ENCODE results near the gene FBXL14. TPM values are rescaled to one million over a fixed set of nuclear protein-coding genes. Genes with fewer than 3 reads are reported as not detected.

FBXL14 gene
- total RNA-seq, 1 donor from 2014 or later = 37.7 TPM

DNA sequence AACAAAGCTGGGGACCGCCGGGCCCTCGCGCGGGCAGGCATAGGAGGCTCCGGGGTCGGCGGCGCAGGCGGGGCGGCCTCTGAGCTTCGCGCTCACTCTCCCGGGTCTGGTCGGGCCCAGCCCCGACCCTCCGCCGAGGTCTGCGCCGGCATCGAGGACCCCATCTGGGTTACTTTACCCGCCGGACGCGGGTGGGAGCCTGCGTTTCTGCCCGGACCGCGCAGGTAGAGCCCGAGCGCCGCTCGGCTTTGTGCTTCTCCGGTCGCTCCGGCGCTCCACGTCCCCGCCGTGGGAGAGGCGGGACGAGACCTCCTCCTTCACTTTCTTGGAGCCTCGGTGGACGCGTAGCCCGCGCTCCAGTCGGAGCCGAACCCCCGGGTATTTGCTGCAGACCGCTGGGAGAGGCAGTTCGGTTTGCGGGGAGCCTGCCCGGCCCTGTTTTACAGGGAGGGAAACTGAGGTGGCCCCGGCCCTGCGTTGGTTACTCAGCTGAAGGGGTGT is 63.2 kb downstream of the FBXL14 start:
- Mint-ChIP-seq H3K27me3 (peaks cover 67% of the 10 kb centered on the region), H3K4me3 (ENCODE audit: low read depth) (peak overlapping the region; percentile 72), H3K4me1 (ENCODE audit: low read depth) (peaks cover 16% of the 10 kb centered on the region), H3K27ac (peak overlapping the region; percentile 4), H3K36me3 (ENCODE audit: insufficient read depth) (no peaks in the 10 kb centered on the region), H3K9me3 (ENCODE audit: low read depth) (no peaks in the 10 kb centered on the region)
- DNase-seq (ENCODE audit: low spot score, unreplicated experiment) = peak; percentile 40
- TF ChIP-seq, protein P1, sequence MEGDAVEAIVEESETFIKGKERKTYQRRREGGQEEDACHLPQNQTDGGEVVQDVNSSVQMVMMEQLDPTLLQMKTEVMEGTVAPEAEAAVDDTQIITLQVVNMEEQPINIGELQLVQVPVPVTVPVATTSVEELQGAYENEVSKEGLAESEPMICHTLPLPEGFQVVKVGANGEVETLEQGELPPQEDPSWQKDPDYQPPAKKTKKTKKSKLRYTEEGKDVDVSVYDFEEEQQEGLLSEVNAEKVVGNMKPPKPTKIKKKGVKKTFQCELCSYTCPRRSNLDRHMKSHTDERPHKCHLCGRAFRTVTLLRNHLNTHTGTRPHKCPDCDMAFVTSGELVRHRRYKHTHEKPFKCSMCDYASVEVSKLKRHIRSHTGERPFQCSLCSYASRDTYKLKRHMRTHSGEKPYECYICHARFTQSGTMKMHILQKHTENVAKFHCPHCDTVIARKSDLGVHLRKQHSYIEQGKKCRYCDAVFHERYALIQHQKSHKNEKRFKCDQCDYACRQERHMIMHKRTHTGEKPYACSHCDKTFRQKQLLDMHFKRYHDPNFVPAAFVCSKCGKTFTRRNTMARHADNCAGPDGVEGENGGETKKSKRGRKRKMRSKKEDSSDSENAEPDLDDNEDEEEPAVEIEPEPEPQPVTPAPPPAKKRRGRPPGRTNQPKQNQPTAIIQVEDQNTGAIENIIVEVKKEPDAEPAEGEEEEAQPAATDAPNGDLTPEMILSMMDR (IDR thresholded peaks at IDR 0.05; ENCODE audit: unreplicated experiment) = no peak

DNA sequence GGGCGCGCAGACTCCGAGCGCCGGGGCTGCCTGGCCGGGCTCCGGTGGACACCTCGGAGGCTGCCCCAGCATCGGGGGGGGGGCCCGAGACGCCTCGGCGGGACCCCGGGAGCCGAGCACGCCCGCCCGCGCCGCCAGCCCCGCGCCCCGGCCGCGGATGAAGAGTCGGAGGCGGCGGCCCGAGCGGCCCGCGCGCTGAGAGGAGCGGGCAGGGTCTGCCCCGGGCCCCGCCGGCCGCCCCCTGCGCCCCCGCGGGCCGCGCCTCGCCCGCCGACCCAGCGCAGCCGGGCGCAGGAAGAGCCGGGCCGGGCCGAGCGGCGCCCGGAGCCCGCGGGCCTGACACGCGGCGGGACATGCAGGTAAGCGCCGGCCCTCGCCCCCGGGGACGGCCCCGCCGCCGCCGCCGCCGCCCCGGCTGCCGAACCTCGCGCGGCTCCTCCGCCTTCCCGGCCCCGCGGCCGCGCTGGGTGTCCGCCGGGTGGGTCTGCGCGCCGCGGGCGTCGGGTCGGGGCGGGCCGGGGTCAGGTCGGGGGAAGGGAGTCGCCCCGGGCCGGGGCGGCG is 63.7 kb downstream of the FBXL14 start:
- Mint-ChIP-seq H3K4me3 (ENCODE audit: low read depth) (no peak overlapping the region), H3K27ac (no peak overlapping the region), H3K4me1 (ENCODE audit: low read depth) (peaks cover 16% of the 10 kb centered on the region), H3K27me3 (peaks cover 68% of the 10 kb centered on the region), H3K36me3 (ENCODE audit: insufficient read depth) (no peaks in the 10 kb centered on the region), H3K9me3 (ENCODE audit: low read depth) (no peaks in the 10 kb centered on the region)
- TF ChIP-seq, protein P1 (IDR thresholded peaks at IDR 0.05; ENCODE audit: unreplicated experiment) = no peak
- DNase-seq (ENCODE audit: low spot score, unreplicated experiment) = no peak

DNA sequence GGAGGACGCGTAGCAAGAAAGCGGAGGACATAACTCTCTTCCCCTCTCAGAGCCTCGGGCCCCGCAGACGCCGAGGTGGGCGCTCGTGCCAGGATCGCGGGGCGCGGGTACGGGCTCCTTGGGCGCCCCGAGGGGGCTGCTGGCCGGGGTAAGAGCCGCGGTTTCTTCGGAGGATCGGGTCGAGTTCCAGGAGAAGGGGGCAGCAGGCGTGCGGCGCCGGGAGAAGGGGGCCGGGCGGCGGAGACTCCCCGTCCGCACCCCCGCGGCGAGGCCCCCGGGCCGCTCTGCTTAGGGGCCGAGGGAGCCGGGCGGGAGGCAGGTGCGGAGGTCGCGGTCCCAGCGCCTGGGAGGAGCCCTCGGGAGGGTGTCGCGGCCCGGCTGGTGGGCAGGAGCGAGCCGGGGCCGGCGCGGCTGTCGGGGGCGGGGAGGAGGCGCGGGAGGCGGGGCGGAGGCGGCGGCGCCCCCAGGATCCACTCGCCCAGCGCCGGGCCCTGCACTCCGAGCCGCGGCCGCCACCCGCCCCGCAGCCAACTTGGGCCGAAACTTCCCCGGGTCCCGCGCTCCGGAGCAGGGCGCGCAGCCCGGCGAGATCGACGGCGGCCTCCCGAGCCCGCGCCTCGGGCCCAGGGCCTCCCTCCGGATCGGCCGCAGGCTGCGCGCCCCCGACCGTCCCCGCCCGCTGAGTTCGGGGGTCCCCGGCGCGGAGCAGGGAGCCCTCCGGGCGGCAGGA is 64.4 kb downstream of the FBXL14 start:
- no peaks in the 10 kb centered on the region for H3K9me3 Mint-ChIP-seq (ENCODE audit: low read depth)
- peak overlapping the region; percentile 89 for H3K4me3 Mint-ChIP-seq (ENCODE audit: low read depth)
- peak overlapping the region; percentile 92 for H3K27ac Mint-ChIP-seq
- H3K27me3 Mint-ChIP-seq = peaks cover 71% of the 10 kb centered on the region
- DNase-seq (ENCODE audit: low spot score, unreplicated experiment) = peak; percentile 57
- TF ChIP-seq, protein P1 (IDR thresholded peaks at IDR 0.05; ENCODE audit: unreplicated experiment) = no peak
- H3K4me1 Mint-ChIP-seq (ENCODE audit: low read depth) = peaks cover 16% of the 10 kb centered on the region
- no peaks in the 10 kb centered on the region for H3K36me3 Mint-ChIP-seq (ENCODE audit: insufficient read depth)

DNA sequence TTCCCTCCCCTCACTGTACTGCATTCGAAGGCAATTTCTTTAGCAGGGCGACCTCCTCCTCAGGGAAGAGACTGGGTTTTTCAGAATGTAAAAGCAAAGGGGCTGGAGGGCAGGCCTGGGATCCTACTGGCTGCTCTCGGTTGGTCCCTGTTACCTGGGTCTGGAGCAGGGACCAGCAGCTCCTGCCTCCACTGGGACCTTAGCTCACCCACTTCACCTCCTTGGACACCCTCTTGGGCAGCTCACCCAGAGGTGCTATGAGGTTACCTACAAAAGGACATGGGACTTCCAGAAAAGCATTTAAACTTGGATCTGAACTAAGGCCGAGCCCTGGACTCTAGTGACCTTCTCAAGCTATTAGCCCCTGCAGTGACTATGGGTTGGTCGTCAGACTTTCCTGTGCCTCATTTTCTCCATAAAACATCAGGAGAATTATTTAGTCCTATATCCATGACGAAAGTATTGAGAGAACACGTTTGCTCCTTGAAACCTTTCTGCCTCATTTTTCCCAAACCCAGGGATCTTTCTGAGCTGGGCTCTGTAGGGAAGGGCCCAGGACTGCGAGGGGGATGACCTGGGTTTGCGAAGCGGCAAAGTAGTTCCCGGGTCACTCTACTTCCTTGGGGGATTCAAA is 65.0 kb downstream of the FBXL14 start:
- peak overlapping the region; percentile 89 for H3K4me3 Mint-ChIP-seq (ENCODE audit: low read depth)
- no peaks in the 10 kb centered on the region for H3K9me3 Mint-ChIP-seq (ENCODE audit: low read depth)
- no peaks in the 10 kb centered on the region for H3K36me3 Mint-ChIP-seq (ENCODE audit: insufficient read depth)
- H3K4me1 Mint-ChIP-seq (ENCODE audit: low read depth) = peaks cover 16% of the 10 kb centered on the region
- no peak for DNase-seq (ENCODE audit: low spot score, unreplicated experiment)
- H3K27me3 Mint-ChIP-seq = peaks cover 71% of the 10 kb centered on the region
- H3K27ac Mint-ChIP-seq = peak overlapping the region; percentile 92
- TF ChIP-seq, protein P1 (IDR thresholded peaks at IDR 0.05; ENCODE audit: unreplicated experiment) = no peak

DNA sequence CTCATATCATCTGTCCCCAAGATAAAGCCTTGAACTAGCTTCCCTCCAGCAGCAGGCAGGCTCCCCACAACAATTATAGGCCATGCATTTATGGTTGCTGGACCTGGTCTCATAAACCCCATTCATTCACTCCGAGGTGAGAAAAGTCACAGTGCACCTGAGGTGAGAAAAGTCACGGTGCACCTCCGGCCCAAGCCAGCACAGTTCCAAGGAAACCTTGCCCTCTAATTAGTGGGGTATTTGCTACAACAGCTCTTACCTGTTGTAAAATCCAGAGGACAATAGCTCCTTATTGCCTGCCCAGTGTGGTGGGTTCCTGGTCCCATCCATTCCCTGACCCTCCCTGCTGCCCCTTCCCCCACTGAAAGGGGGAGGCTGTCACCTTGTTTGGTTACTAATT is 65.6 kb downstream of the FBXL14 start:
- Mint-ChIP-seq H3K27me3 (peaks cover 73% of the 10 kb centered on the region), H3K36me3 (ENCODE audit: insufficient read depth) (no peaks in the 10 kb centered on the region), H3K27ac (no peak overlapping the region), H3K4me1 (ENCODE audit: low read depth) (peaks cover 16% of the 10 kb centered on the region), H3K4me3 (ENCODE audit: low read depth) (peak overlapping the region; percentile 89), H3K9me3 (ENCODE audit: low read depth) (no peaks in the 10 kb centered on the region)
- TF ChIP-seq, protein P1 (IDR thresholded peaks at IDR 0.05; ENCODE audit: unreplicated experiment) = no peak
- no peak for DNase-seq (ENCODE audit: low spot score, unreplicated experiment)
